ENCODE data around the gene CDH16.
A peak's percentile ranks its signal among the peaks of the same experiment; 100 is the strongest.

Gene CDH16

GRCh38 chr16:66872943-66873684 is 45.6 kb downstream of the CDH16 start:
- no peaks in the 10 kb centered on the region for H3K9me3 ChIP-seq (ENCODE audit: control insufficient read depth, insufficient read depth, low read depth, low read length)
- peak; percentile 73; the same call in 1 of the 2 replicates for TF ChIP-seq ZNF423 (tag by site-specific recombination; IDR thresholded peaks at IDR 0.05)
- TF ChIP-seq CTCF (tag by site-specific recombination; IDR thresholded peaks at IDR 0.05) = peak; percentile 98
- TF ChIP-seq ZNF488 (tag by site-specific recombination; IDR thresholded peaks at IDR 0.05) = no peak
- no peak for TF ChIP-seq ZNF529 (tag by site-specific recombination; IDR thresholded peaks at IDR 0.05; ENCODE audit: insufficient replicate concordance)
- peak; percentile 76 for TF ChIP-seq ZIC2 (tag by site-specific recombination; IDR thresholded peaks at IDR 0.05)
- TF ChIP-seq FEZF1 (tag by site-specific recombination; IDR thresholded peaks at IDR 0.05) = 0 out of 2 replicates have a peak, but pooled peaks have one; percentile 18
- TF ChIP-seq ZBTB48 (tag by site-specific recombination; IDR thresholded peaks at IDR 0.05) = 0 out of 2 replicates have a peak, but pooled peaks have one; percentile 40
- TF ChIP-seq ZNF16 (tag by site-specific recombination; IDR thresholded peaks at IDR 0.05; ENCODE audit: low read depth) = no peak
- 0 out of 2 replicates have a peak, but pooled peaks have one; percentile 10 for TF ChIP-seq PRDM1 (tag by site-specific recombination; IDR thresholded peaks at IDR 0.05)
- no peak for TF ChIP-seq ZNF155 (tag by site-specific recombination; IDR thresholded peaks at IDR 0.05)
- TF ChIP-seq ZNF704 (tag by site-specific recombination; IDR thresholded peaks at IDR 0.05) = no peak
- no peak for TF ChIP-seq ZNF112 (tag by site-specific recombination; IDR thresholded peaks at IDR 0.05)
- peak; percentile 54; the same call in 1 of the 2 replicates for TF ChIP-seq GLIS1 (tag by site-specific recombination; IDR thresholded peaks at IDR 0.05)
- TF ChIP-seq ZFP37 (tag by site-specific recombination; IDR thresholded peaks at IDR 0.05) = peak; percentile 76
- TF ChIP-seq ZNF148 (tag by site-specific recombination; IDR thresholded peaks at IDR 0.05; ENCODE audit: borderline replicate concordance) = no peak
- TF ChIP-seq HIC1 (tag by site-specific recombination; IDR thresholded peaks at IDR 0.05) = peak; percentile 26; the same call in 1 of the 2 replicates
- TF ChIP-seq ZNF19 (tag by site-specific recombination; IDR thresholded peaks at IDR 0.05; ENCODE audit: low read depth) = no peak
- no peak for TF ChIP-seq ZSCAN5A (tag by site-specific recombination; IDR thresholded peaks at IDR 0.05)
- TF ChIP-seq ZNF37A (tag by site-specific recombination; IDR thresholded peaks at IDR 0.05) = no peak
- no peak for TF ChIP-seq ZNF837 (tag by site-specific recombination; IDR thresholded peaks at IDR 0.05)
- peak; percentile 67 for TF ChIP-seq GLIS2 (tag by site-specific recombination; IDR thresholded peaks at IDR 0.05)
- TF ChIP-seq PRDM6 (tag by site-specific recombination; IDR thresholded peaks at IDR 0.05) = no peak
- TF ChIP-seq ZBTB44 (tag by site-specific recombination; IDR thresholded peaks at IDR 0.05) = peak; percentile 57; the same call in 1 of the 2 replicates

More at GRCh38 chr16:66872943-66873684, 45.6 kb downstream of the CDH16 start:
- H3K36me3 ChIP-seq (ENCODE audit: control insufficient read depth in 2 of 2, insufficient read depth in 1 of 2, low read length in 2 of 2) = no peaks in the 10 kb centered on the region
- peak overlapping the region; percentile 5; the same call in 1 of the 2 replicates for H3K4me3 ChIP-seq (ENCODE audit: low read depth, low read length)
- no peak overlapping the region; the same call in 1 of the 2 replicates for H3K27ac ChIP-seq (ENCODE audit: extremely low read depth, low read depth, low read length)
- H3K4me1 ChIP-seq (ENCODE audit: control insufficient read depth, insufficient read depth, low read length) = no peaks in the 10 kb centered on the region
- CTCF ChIA-PET = interaction anchor here (0.6 to 7.5 kb wide), 25 partner anchors 8 to 508 kb away, joined by 3 to 74 read pairs (median 4); partner anchors contain the start of gene NAE1
- POLR2A ChIA-PET = interaction anchor here (0.6 to 1.2 kb wide), 7 partner anchors 43 to 322 kb away, joined by 3 to 13 read pairs (median 3); partner anchors contain the start of genes CMTM4 and NAE1

Data from HEK293 (cell line).